DND-41 (cell line): ENCODE results near the gene LETM1.

Experiments used
- ATAC-seq: fragments of 200-7000 bp; cut with Tn5 transposase; 3 replicates; pipeline ENCODE4 v1.9.1; 2021; ENCODE audit warnings: low read depth; ENCODE audit not compliant: insufficient read depth
- DNase-seq: peaks from one replicate; pipeline ENCODE4 v3.0.0-alpha.2; 2020
- H2AFZ ChIP-seq: 2 replicates; pipeline ENCODE4 v1.6.0; 2012; ENCODE audit warnings: low read depth, low read length
- H3K27ac ChIP-seq: 2 replicates; pipeline ENCODE4 v1.5.1; 2012; ENCODE audit warnings: low read length, inconsistent platforms
- H3K27me3 ChIP-seq: fragments of 200-600 bp; sonication (generic); 2 replicates; pipeline ENCODE4 v1.6.0; 2012; ENCODE audit warnings: low read length, mild to moderate bottlenecking, inconsistent platforms; ENCODE audit not compliant: insufficient read depth, poor library complexity
- H3K36me3 ChIP-seq: 2 replicates; pipeline ENCODE4 v1.5.1; 2012; ENCODE audit warnings: low read length, inconsistent platforms; ENCODE audit not compliant: insufficient read depth
- H3K4me1 ChIP-seq: 2 replicates; pipeline ENCODE4 v1.5.1; 2012; ENCODE audit warnings: mild to moderate bottlenecking, low read length; ENCODE audit not compliant: insufficient read depth
- H3K4me2 ChIP-seq: 2 replicates; pipeline ENCODE4 v1.6.0; 2012; ENCODE audit warnings: mild to moderate bottlenecking, moderate library complexity, low read length, inconsistent platforms; ENCODE audit not compliant: insufficient read depth
- H3K4me3 ChIP-seq, 2 experiments: fragments of 200-600 bp in 1 of 2; shearing (Covaris generic) in 1 of 2; 2 replicates each; pipeline ENCODE4 v1.5.1; 2012 to 2016; ENCODE audit warnings: inconsistent platforms in 2 of 2, low read length in 2 of 2, mild to moderate bottlenecking in 2 of 2, low read depth in 1 of 2, moderate library complexity in 1 of 2
- H3K79me2 ChIP-seq: 2 replicates; pipeline ENCODE4 v1.6.0; 2012; ENCODE audit warnings: low read length, inconsistent platforms; ENCODE audit not compliant: insufficient read depth
- H3K9ac ChIP-seq: 2 replicates; pipeline ENCODE4 v1.6.0; 2012; ENCODE audit warnings: low read depth, mild to moderate bottlenecking, inconsistent platforms, low read length, moderate library complexity
- H3K9me3 ChIP-seq: 2 replicates; pipeline ENCODE4 v1.5.1; 2012; ENCODE audit warnings: low read length, moderate library complexity, mild to moderate bottlenecking, inconsistent platforms; ENCODE audit not compliant: insufficient read depth, severe bottlenecking
- H4K20me1 ChIP-seq: 2 replicates; pipeline ENCODE4 v1.6.0; 2012; ENCODE audit warnings: low read length; ENCODE audit not compliant: insufficient read depth
- EZH2 ChIP-seq: IDR thresholded peaks from 3 replicates; pipeline ENCODE4 v1.6.1; 2012; ENCODE audit warnings: borderline replicate concordance, low read depth, mild to moderate bottlenecking, moderate library complexity, low read length, inconsistent platforms; ENCODE audit not compliant: severe bottlenecking
- TF ChIP-seq, protein P1 (sequence below): IDR thresholded peaks from 2 replicates; pipeline ENCODE4 v1.5.1; 2012; ENCODE audit warnings: borderline replicate concordance, low read length, moderate library complexity, mild to moderate bottlenecking; ENCODE audit not compliant: poor library complexity, severe bottlenecking; ENCODE audit errors: extremely low read depth

Gene LETM1

DNA sequence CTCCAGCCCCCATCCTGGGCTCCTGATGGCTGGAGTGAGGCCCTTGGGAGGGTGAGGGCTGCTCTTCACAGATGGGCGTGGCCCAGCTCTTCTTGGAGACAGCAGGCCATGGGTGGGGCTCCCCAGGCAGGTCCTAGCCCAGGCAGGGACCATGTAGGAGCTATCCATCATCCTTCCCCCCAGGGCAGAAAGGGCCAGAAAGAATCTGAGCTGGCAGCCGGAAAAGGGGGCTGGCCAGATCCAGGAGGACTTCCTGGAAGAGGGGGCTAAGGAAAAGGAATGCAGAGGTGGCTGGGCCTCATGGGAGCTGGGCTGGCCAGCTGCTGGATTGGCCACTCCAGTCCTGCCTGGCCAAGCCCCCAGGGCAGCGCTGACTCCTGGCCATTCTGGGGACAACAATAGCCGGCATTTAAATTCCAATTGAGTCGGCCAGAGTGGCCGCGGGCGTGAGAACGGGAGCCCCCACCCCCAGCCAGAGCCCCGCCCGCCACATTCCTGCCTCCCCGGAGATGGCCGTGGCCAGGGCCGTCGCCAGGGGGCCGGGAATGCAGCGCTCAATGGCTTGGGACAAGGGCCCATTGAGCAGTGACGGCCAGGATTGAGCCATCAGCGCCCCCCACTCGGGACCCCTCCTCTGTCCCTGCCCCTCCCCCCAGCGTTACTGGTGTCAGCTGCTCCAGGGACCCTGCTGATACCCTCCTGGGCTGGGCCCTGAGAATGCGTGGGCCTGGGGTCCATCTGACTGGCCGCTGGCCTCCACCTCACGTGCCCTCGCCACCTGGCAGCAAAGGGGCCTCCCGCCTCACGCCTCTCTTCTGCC is 77.9 kb downstream of the LETM1 start:
- H3K4me1 ChIP-seq, result no peaks in the 10 kb centered on the region
- H3K79me2 ChIP-seq, result no peaks in the 10 kb centered on the region
- no peaks in the 10 kb centered on the region for H3K27me3 ChIP-seq
- DNase-seq, result no peak
- H3K4me2 ChIP-seq, result no peak overlapping the region
- ATAC-seq, result no peak
- peaks cover 10% of the 10 kb centered on the region for H4K20me1 ChIP-seq
- H3K9ac ChIP-seq, result no peak overlapping the region
- no peak overlapping the region for H2AFZ ChIP-seq
- no peak overlapping the region for H3K4me3 ChIP-seq
- no peak overlapping the region for H3K27ac ChIP-seq
- TF ChIP-seq, protein P1, sequence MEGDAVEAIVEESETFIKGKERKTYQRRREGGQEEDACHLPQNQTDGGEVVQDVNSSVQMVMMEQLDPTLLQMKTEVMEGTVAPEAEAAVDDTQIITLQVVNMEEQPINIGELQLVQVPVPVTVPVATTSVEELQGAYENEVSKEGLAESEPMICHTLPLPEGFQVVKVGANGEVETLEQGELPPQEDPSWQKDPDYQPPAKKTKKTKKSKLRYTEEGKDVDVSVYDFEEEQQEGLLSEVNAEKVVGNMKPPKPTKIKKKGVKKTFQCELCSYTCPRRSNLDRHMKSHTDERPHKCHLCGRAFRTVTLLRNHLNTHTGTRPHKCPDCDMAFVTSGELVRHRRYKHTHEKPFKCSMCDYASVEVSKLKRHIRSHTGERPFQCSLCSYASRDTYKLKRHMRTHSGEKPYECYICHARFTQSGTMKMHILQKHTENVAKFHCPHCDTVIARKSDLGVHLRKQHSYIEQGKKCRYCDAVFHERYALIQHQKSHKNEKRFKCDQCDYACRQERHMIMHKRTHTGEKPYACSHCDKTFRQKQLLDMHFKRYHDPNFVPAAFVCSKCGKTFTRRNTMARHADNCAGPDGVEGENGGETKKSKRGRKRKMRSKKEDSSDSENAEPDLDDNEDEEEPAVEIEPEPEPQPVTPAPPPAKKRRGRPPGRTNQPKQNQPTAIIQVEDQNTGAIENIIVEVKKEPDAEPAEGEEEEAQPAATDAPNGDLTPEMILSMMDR, result no peak
- no peak for TF ChIP-seq EZH2
- H3K36me3 ChIP-seq, result no peaks in the 10 kb centered on the region
- H3K9me3 ChIP-seq, result no peaks in the 10 kb centered on the region

DNA sequence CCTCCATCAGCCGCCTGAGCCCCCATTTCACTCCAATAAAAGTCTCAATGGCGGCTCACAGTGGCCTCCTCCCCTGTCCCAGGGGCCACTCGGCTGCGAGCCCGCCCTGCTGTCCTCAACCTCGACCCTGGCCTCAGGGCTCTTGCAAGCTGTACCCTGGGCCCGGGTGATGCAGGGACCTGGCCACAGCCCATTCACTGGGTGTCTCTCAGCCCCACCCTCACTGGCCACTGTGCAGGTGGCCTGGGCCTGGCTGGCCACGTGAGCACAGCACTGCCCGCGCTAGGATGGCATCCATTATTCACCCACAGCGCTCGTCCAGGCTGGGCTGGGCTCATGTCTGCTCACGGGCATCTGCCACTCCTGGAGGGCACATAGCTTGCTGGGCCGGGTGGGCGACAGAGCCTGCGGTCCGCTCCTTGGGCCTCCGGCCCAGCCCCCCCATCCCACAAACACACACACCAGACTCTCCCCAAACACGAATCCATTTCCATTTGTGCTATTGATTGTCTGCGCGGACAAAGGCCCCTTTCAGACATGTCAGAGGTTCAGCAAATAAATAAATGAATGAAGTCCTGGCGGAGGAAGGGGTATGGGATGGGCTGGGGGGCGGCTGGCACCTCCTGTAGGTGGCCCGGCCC is 79.3 kb downstream of the LETM1 start:
- Histone ChIP-seq H3K9ac (no peak overlapping the region), H3K4me3 (no peak overlapping the region), H3K79me2 (no peaks in the 10 kb centered on the region), H3K4me2 (no peak overlapping the region), H3K27me3 (no peaks in the 10 kb centered on the region), H3K36me3 (no peaks in the 10 kb centered on the region), H3K9me3 (no peaks in the 10 kb centered on the region), H4K20me1 (peaks cover 10% of the 10 kb centered on the region), H3K4me1 (no peaks in the 10 kb centered on the region), H2AFZ (no peak overlapping the region), H3K27ac (no peak overlapping the region)
- no peak for TF ChIP-seq EZH2
- ATAC-seq (no peak), DNase-seq (no peak)

DNA sequence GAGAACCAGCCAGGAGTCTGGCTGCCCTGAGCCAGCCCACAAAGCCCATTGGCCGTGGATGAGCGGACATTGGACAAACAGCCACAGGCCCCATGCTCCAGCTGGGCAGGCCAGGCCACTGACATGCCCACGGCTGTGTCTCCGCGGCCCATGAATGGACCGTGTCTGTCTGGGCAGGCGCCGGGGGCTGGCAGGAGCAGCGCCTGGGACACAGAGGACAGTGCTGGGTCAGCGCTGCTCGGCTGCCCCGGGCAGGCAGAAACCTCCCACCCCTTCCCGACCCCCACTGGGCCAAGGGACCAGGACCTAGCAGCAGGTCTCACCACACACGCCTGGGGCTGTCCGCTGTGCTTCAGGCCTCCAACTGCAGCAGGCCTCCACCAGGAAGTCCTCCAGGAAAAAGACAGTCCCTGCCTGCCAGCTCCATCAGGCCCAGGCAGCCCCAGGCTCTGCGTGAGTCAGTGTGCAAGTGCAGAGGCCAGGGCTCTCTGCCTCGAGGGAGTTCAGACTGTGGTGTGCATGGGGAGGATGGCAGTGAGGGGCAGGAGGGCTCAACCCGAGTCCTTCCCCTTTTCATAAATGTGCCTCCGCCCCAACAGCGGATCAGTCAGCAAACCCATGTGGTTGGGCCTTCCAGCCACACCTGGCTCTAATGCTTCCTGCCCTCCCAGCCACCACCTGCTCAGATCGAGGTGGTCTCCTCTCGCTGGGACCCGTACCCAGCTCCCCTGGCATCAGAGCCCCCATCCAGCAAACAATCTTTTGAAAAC is 80.0 kb downstream of the LETM1 start:
- Histone ChIP-seq H3K4me2 (no peak overlapping the region), H3K4me3 (no peak overlapping the region), H2AFZ (no peak overlapping the region), H4K20me1 (peaks cover 10% of the 10 kb centered on the region), H3K4me1 (no peaks in the 10 kb centered on the region), H3K36me3 (no peaks in the 10 kb centered on the region), H3K9ac (no peak overlapping the region), H3K9me3 (no peaks in the 10 kb centered on the region), H3K79me2 (no peaks in the 10 kb centered on the region), H3K27me3 (no peaks in the 10 kb centered on the region), H3K27ac (no peak overlapping the region)
- DNase-seq, result no peak
- ATAC-seq, result no peak
- TF ChIP-seq, protein P1, result no peak
- no peak for TF ChIP-seq EZH2

DNA sequence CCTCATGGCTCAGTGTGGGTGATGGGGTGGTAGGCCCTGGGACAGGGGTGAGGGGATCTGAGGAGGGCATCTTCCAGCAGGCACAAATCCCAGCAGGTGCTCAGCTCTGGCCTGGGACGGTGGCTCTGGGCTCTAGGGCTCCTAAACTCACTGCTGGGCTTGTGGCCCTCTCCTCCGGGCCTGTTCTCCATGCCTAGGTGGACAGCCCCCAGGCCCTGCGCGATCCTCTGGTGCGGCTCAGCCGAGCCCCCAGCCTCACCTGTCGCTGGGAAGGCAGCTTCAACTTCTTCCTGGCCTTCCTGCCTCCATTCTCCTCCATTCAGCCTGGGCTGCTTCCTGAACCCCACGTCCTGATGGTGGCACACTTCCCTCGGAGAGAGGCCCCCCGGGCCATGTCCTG is 82.2 kb downstream of the LETM1 start:
- Histone ChIP-seq H3K4me1 (no peaks in the 10 kb centered on the region), H3K27ac (no peak overlapping the region), H3K4me3 (no peak overlapping the region), H3K4me2 (no peak overlapping the region), H3K9me3 (no peaks in the 10 kb centered on the region), H2AFZ (no peak overlapping the region), H3K79me2 (no peaks in the 10 kb centered on the region), H3K27me3 (no peaks in the 10 kb centered on the region), H3K36me3 (no peaks in the 10 kb centered on the region), H4K20me1 (peaks cover 9% of the 10 kb centered on the region; the same call in 1 of the 2 replicates), H3K9ac (no peak overlapping the region)
- TF ChIP-seq, protein P1, result no peak
- no peak for TF ChIP-seq EZH2
- ATAC-seq (no peak), DNase-seq (no peak)
